Gastrocnemius medialis (tissue), 4 donors: Measurements from ENCODE around the gene CABLES2.

Experiments
- POLR2A ChIP-seq, 2 donors: fragments of 450-650 bp; IDR thresholded peaks; one replicate each; pipeline ENCODE4 v1.6.1; 2017; ENCODE audit warnings: antibody characterized with exemption in 2 of 2, mild to moderate bottlenecking in 2 of 2, moderate library complexity in 2 of 2
- TF ChIP-seq, protein P1 (sequence below), 5 experiments: fragments of 450-650 bp in 3 of 5; fragments of 200-600 bp in 2 of 5; sonication (generic) in 2 of 5; IDR thresholded peaks in 4 of 5; conservative IDR thresholded peaks in 1 of 5; 1 replicate in 4 of 5; 2 replicates in 1 of 5; pipeline ENCODE4 v1.5.1; 2016 to 2019; ENCODE audit warnings: antibody characterized with exemption in 5 of 5, mild to moderate bottlenecking in 3 of 5, moderate library complexity in 3 of 5

DNA sequence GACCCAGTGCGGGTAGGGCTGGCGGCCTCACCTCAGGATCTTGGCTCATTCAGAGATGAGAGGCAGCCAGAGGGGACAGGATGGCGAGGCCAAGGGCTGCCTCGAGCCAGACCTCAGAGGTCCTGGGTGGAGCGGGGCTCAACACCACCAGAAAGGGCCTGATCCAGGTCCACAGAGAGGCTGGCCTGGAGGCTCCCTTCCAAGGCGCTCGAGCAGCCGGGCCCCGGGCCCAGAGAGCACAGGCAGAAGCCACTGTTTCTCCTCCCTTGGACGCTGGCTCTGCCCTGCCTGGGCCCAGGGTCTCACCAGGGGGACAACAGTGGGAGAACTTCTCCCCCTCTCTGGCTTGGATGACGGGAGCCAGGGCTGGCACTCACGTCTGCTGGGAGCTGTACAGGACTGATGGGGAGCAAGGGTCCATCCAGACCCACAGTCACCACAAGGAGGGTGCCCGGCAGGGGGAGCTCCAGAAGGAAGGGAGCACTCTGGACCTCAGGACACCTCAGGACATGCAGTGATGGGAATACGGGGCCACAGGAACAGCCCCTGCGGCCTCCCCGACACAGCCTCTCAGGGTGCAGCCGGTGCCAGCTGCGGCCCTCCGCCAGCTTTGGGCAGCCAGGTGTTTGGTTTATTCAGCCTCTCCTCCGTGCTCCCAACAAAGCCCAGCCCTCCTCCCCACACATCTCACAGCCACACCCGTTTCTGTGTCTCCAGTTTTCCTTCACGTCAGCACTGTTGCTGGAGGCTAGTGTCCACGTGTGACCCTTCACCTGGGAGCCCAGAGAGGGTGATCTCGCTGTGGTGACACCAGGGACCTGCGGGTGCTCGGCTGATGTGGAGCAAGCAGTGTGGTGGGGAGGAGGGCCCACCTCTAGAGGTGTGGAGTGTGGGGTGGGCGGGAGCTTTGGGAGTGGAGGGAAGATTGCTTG is 11.5 kb downstream of the CABLES2 start:
- TF ChIP-seq, protein P1, sequence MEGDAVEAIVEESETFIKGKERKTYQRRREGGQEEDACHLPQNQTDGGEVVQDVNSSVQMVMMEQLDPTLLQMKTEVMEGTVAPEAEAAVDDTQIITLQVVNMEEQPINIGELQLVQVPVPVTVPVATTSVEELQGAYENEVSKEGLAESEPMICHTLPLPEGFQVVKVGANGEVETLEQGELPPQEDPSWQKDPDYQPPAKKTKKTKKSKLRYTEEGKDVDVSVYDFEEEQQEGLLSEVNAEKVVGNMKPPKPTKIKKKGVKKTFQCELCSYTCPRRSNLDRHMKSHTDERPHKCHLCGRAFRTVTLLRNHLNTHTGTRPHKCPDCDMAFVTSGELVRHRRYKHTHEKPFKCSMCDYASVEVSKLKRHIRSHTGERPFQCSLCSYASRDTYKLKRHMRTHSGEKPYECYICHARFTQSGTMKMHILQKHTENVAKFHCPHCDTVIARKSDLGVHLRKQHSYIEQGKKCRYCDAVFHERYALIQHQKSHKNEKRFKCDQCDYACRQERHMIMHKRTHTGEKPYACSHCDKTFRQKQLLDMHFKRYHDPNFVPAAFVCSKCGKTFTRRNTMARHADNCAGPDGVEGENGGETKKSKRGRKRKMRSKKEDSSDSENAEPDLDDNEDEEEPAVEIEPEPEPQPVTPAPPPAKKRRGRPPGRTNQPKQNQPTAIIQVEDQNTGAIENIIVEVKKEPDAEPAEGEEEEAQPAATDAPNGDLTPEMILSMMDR (IDR thresholded peaks at IDR 0.05 in 4 of 5, conservative IDR thresholded peaks at IDR 0.05 in 1 of 5): no peak
- TF ChIP-seq POLR2A (IDR thresholded peaks at IDR 0.05): no peak
